K562 treated with DMSO at 1 percent for 48 hours (cell line): ENCODE measurements around the gene YTHDF2. TPM values are rescaled to one million over a fixed set of nuclear protein-coding genes. Genes with fewer than 3 reads are reported as not detected.

Source experiments
- total RNA-seq: library from RNA; unstranded; fragments of 300-600 nt; gene quantifications from 2 replicates; pipeline ENCODE4 v1.2.3, GENCODE V29; 2022; ENCODE audit warnings: low replicate concordance; ENCODE audit errors: extremely low read depth

The YTHDF2 gene
- not detected in 2 replicates for total RNA-seq

GRCh38 chr1:28736450-28737306 is at the start of gene YTHDF2:
TSS of gene YTHDF2 (plus strand) at chr1:28736940. CDS start at chr1:28737121, 181 bp downstream.

GRCh38 chr1:28811766-28812668 is 75.3 kb downstream of the YTHDF2 start, which contains the start of gene OPRD1:
TSS of gene OPRD1 (plus strand) at chr1:28812170. CDS start at chr1:28812384, 214 bp downstream.

Other genes with a start within 250 kb of the YTHDF2 start
- 959 TPM in 1 of 2 replicates, not detected in the other for gene RCC1, start 230.9 kb upstream of the YTHDF2 start, total RNA-seq
- not detected in 2 replicates for gene TRNAU1AP, start 183.9 kb upstream of the YTHDF2 start, total RNA-seq
- gene RAB42, start 144.7 kb upstream of the YTHDF2 start, total RNA-seq: not detected in 2 replicates
- gene TAF12, start 93.9 kb upstream of the YTHDF2 start, total RNA-seq: not detected in 2 replicates
- gene RNU11, start 88.3 kb upstream of the YTHDF2 start, total RNA-seq: not detected in 2 replicates
- gene GMEB1, start 68.2 kb upstream of the YTHDF2 start, total RNA-seq: not detected in 2 replicates
- gene OPRD1, start 75.2 kb downstream of the YTHDF2 start, total RNA-seq: not detected in 2 replicates
- gene EPB41, start 177.6 kb downstream of the YTHDF2 start, total RNA-seq: 61.1 and 668 TPM in 2 replicates